GM20000 (cell line): ENCODE results near the gene MIF.
"Not testable (repeated sequence)": the region's sequence is repeated elsewhere in the genome, so short reads cannot be mapped to it uniquely, and the experiment has no call there.

Source experiments
- DNase-seq: peaks from one replicate; pipeline ENCODE4 v3.0.0; 2012; ENCODE audit warnings: low spot score
- TF ChIP-seq, protein P1 (sequence below): IDR thresholded peaks from 2 replicates; pipeline ENCODE4 v1.5.1; 2012; ENCODE audit warnings: mild to moderate bottlenecking, control low read depth; ENCODE audit errors: extremely low read depth, missing control alignments

MIF gene

GRCh38 chr22:23913661-23914353 is 19.6 kb downstream of the MIF start:
- peak; percentile 96 for DNase-seq
- TF ChIP-seq, protein P1, sequence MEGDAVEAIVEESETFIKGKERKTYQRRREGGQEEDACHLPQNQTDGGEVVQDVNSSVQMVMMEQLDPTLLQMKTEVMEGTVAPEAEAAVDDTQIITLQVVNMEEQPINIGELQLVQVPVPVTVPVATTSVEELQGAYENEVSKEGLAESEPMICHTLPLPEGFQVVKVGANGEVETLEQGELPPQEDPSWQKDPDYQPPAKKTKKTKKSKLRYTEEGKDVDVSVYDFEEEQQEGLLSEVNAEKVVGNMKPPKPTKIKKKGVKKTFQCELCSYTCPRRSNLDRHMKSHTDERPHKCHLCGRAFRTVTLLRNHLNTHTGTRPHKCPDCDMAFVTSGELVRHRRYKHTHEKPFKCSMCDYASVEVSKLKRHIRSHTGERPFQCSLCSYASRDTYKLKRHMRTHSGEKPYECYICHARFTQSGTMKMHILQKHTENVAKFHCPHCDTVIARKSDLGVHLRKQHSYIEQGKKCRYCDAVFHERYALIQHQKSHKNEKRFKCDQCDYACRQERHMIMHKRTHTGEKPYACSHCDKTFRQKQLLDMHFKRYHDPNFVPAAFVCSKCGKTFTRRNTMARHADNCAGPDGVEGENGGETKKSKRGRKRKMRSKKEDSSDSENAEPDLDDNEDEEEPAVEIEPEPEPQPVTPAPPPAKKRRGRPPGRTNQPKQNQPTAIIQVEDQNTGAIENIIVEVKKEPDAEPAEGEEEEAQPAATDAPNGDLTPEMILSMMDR: no peak

DNA sequence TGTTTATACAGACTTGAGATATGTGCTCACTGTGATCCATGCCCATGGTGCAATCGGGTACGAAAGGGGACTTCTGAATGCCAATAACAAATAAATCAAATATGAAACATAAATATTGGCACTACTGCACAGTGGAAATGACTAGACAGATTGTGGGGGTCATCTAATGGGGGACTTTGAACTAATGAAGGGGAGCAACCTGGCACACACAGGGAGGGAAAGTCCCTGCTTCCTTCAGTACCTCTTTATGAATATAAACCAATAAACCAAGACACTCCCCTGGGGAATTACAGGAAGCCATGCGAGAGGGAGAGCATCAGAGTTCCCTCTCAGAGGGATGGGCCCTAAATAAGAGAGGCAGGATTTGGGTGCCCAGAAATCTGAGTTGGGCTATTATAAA is 21.1 kb downstream of the MIF start:
- no peak for DNase-seq
- TF ChIP-seq, protein P1: no peak

DNA sequence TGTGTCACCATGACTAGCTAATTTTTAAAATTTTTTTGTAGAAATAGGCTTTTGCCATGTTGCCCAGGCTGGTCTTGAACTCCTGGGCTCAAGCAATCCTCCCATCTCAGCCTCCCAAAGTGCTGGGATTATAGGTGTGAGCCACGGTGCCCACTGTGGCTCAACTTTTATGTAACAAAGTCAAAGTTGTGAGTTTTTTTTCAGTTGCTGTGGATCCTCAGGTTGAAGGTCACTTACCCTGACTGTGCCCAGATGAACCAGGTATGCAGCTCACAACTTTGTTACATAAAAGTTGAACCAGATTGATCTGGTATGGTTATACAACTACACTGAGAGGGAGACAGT is 26.1 kb downstream of the MIF start:
- not testable (repeated sequence) for DNase-seq

GRCh38 chr22:23921586-23922201 is 27.5 kb downstream of the MIF start:
- DNase-seq: not testable (repeated sequence)

DNA sequence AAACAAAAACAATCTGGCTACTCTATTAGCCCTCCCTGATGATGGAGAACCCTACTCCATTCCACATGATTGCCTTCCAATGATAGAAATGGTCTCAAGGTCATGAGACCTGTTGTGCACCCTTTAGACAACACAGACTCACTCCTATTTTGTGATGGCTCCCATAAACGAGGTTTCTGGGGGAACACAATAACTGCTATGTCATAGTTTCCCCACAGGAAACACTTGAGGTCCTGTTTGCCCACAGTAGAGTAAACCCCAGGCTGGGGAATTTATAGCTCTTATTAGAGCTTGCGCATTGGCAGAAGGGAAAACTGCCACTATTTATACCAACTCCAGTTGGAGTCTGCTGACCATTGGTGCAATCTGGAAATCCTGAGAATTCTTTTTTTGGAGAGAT is 28.7 kb downstream of the MIF start:
- TF ChIP-seq, protein P1: no peak
- no peak for DNase-seq

GRCh38 chr22:23925020-23925606 is 30.9 kb downstream of the MIF start:
- DNase-seq: no peak
- TF ChIP-seq, protein P1: no peak

- no peak for DNase-seq
- TF ChIP-seq, protein P1: no peak
Measured at GRCh38 chr22:23926561-23926960, 32.4 kb downstream of the MIF start.

DNA sequence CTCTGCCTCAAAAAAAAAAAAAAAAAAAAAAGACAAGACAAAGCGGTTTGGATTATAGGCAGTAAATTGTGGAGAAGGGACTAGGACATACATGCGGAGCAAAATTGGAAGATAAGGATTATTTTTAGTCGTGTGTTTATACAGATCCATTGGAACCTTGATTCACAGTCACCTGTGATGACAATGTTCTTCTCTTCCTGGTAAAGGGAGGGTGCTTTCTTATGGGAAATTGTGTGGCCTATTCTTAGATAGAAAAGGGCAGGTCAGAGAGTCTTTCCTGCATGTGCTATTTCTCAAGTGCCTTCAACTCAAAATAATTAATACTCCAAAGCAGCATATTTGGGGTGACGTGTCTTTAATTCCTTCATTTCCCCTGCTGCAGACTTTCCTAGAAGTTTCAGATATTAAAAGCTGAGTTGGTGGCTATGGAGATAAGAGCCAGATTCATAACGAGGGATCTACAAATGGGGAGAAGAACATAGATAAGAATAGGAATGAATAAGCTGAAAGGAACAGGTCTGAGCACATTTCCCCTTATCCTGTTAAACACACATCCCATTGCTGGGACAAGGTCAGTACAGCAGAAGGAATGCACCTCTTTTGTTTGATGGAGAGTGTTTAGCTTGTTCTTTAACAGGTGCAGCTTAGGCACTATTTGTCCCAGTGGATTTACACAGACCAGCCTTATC is 44.3 kb downstream of the MIF start:
- TF ChIP-seq, protein P1: no peak

More for the DNA sequence above, 44.3 kb downstream of the MIF start:
- no peak for DNase-seq
